ENCODE results near the gene PSMC4. TPM values are rescaled to one million over a fixed set of nuclear protein-coding genes. Genes with fewer than 3 reads are reported as not detected.

Gene PSMC4
- total RNA-seq, 2 donors from 2014 or later: 86.1 to 129 TPM

DNA sequence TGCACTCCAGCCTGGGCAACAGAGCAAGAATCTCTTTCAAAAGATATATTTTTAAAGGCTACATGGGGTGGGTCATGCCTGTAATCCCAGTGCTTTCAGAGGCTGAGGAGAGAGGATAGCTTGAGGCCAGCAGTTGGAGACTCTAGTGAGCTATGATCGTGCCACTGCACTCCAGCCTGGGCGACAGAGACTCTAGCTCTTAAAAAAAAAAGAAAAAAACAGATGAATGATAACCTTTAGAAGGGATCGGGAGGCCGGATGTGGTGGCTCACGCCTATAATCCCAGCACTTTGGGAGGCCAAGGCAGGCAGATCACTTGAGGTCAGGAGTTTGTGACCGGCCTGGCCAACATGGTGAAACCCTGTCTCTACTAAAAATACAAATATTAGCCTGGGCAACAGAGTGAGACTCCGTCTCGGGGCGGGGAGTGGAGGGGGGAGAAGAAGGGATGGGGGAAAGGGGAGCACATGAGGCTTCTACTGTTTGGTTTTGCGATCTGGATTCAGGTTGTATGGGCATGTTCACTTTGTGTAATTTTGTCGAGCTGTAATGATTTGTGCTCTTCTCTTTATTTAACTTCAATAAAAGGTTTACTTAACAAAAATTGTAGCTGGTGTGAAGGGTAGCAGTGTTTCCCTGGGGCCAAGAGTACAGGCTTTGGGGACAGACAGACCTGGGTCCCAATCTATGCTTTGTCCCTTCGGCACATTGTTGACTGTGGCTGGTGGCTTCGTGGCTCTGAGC is 1.1 kb upstream of the PSMC4 start:
- intact Hi-C loops (cut with DNase I): loop anchor here (2.0 to 5.0 kb wide), 2 partner anchors 123 to 177 kb away; partner anchors contain the start of gene FBL
- Histone ChIP-seq H3K36me3 (peaks cover 4 to 10% of the 10 kb centered on the region in 2 donors), H3K27ac (peak overlapping the region; percentile 90 to 91), H3K4me1 (replicated peaks) (peaks cover 8% of the 10 kb centered on the region), H3K27me3 (replicated peaks; ENCODE audit: insufficient read depth) (no peaks in the 10 kb centered on the region), H3K9me3 (no peaks in the 10 kb centered on the region), H3K4me3 (peak overlapping the region; percentile 58 to 62)
- 49% methylated on average over 13 of the region's 13 CpGs for WGBS
- no peak for DNase-seq (ENCODE audit: low spot score)
- TF ChIP-seq POLR2A (IDR thresholded peaks at IDR 0.05): no peak
- TF ChIP-seq POLR2AphosphoS5 (IDR thresholded peaks at IDR 0.05): no peak
- no peak for TF ChIP-seq CTCF (IDR thresholded peaks at IDR 0.05)

GRCh38 chr19:39970425-39970674 is 615 bp upstream of the PSMC4 start:
- peak overlapping the region; percentile 90 to 91 for H3K27ac ChIP-seq
- WGBS: 2% methylated on average over 11 of the region's 11 CpGs
- no peak for DNase-seq (ENCODE audit: low spot score)
- intact Hi-C loops (cut with DNase I): loop anchor here (2.0 to 5.0 kb wide), 2 partner anchors 123 to 178 kb away; partner anchors contain the start of gene FBL
- peak overlapping the region; percentile 58 to 62 for H3K4me3 ChIP-seq
- no peaks in the 10 kb centered on the region for H3K9me3 ChIP-seq
- peaks cover 8% of the 10 kb centered on the region for H3K4me1 ChIP-seq (replicated peaks)
- H3K36me3 ChIP-seq: peaks cover 4 to 10% of the 10 kb centered on the region in 2 donors
- TF ChIP-seq POLR2A (IDR thresholded peaks at IDR 0.05): no peak
- no peak for TF ChIP-seq POLR2AphosphoS5 (IDR thresholded peaks at IDR 0.05)
- TF ChIP-seq CTCF (IDR thresholded peaks at IDR 0.05): no peak
- no peaks in the 10 kb centered on the region for H3K27me3 ChIP-seq (replicated peaks; ENCODE audit: insufficient read depth)

DNA sequence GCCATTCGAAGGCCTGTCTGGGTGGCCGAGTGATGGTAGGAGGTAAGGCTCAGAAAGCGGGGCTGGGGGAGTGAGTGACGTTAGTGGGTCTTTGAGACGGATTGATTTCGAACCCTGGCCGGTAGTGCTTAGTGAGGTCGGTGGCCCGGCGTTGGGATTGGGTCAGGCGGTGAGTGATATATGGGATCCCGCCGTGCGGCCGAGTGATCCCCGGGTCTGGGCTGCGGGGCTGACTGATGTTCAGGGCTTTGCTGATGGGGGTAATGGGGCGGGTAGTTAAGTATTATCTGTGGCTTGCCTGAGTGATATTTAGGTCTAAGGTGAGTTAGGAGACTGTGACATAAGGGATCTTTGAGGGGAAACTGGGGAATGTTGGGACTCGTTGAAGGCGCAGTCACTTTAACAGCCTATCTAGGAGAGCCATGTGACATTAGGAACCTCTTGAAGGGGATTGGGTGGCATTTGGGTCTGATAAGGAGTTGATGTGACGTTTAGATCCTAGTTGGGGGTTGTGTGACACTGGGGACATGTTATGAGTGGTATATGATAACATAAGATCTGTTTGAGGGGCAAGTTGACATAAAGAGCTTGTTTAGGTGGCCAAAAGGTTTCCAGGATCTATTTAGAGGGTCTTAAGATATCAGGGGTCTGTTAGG is 543 bp downstream of the PSMC4 start:
- no peak for DNase-seq (ENCODE audit: low spot score)

DNA sequence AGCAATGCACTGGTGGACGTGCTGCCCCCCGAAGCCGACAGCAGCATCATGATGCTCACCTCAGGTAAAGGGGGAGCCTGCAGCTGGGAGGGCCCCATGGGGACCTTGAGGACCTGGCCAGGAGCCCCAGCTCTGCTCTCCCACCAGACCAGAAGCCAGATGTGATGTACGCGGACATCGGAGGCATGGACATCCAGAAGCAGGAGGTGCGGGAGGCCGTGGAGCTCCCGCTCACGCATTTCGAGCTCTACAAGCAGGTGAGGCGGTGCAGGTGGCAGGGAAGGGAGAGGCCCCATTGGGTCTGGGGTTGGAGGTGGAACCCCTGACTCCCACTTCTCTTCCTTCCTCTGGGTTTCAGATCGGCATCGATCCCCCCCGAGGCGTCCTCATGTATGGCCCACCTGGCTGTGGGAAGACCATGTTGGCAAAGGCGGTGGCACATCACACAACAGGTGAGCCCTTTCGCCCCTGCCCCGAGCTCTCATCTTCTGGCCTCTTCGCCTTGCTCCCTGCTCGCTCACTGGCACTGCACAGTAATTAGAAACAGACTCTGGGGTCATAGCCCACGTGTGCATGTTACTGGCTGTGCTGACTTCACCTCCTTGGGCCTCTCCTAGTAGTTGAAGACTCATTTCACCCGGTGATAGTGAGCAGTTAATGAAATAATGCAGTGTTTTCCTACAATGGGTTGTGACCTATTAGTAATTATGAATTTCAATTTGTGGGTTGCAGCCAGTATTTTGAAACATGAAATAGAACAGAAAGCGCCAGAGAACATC is 3.6 kb downstream of the PSMC4 start:
- Histone ChIP-seq H3K27me3 (replicated peaks; ENCODE audit: insufficient read depth) (no peaks in the 10 kb centered on the region), H3K27ac (no peak overlapping the region), H3K4me3 (no peak overlapping the region), H3K36me3 (peaks cover 10% of the 10 kb centered on the region in 2 donors), H3K9me3 (no peaks in the 10 kb centered on the region), H3K4me1 (replicated peaks) (peaks cover 8% of the 10 kb centered on the region)
- WGBS: 91% methylated on average over 24 of the region's 24 CpGs
- no peak for DNase-seq (ENCODE audit: low spot score)
- intact Hi-C loops (cut with DNase I): loop anchor here (5.0 kb wide), 1 partner anchor 127 kb away; the partner anchor contains the start of gene FBL
- TF ChIP-seq POLR2AphosphoS5 (IDR thresholded peaks at IDR 0.05): no peak
- no peak for TF ChIP-seq CTCF (IDR thresholded peaks at IDR 0.05)
- no peak for TF ChIP-seq POLR2A (IDR thresholded peaks at IDR 0.05)

More for the DNA sequence above, 543 bp downstream of the PSMC4 start:
- peak overlapping the region; percentile 58 to 62 for H3K4me3 ChIP-seq
- H3K27me3 ChIP-seq (replicated peaks; ENCODE audit: insufficient read depth): no peaks in the 10 kb centered on the region
- intact Hi-C loops (cut with DNase I): loop anchor here (2.0 to 5.0 kb wide), 2 partner anchors 124 to 179 kb away; partner anchors contain the start of gene FBL
- no peaks in the 10 kb centered on the region for H3K9me3 ChIP-seq
- TF ChIP-seq POLR2A (IDR thresholded peaks at IDR 0.05): no peak
- H3K4me1 ChIP-seq (replicated peaks): peaks cover 8% of the 10 kb centered on the region
- 2% methylated on average over 21 of the region's 21 CpGs for WGBS
- H3K27ac ChIP-seq: peak overlapping the region; percentile 90 to 91
- peaks cover 4 to 10% of the 10 kb centered on the region in 2 donors for H3K36me3 ChIP-seq

GRCh38 chr19:39982883-39983282 is 11.9 kb downstream of the PSMC4 start:
- Histone ChIP-seq H3K4me3 (no peak overlapping the region), H3K36me3 (peaks cover 5 to 6% of the 10 kb centered on the region in 2 donors), H3K27ac (no peak overlapping the region), H3K27me3 (replicated peaks; ENCODE audit: insufficient read depth) (no peaks in the 10 kb centered on the region), H3K4me1 (replicated peaks) (no peaks in the 10 kb centered on the region), H3K9me3 (no peaks in the 10 kb centered on the region)
- no peak for DNase-seq (ENCODE audit: low spot score)
- no peak for TF ChIP-seq POLR2AphosphoS5 (IDR thresholded peaks at IDR 0.05)
- TF ChIP-seq CTCF (IDR thresholded peaks at IDR 0.05): no peak
- TF ChIP-seq POLR2A (IDR thresholded peaks at IDR 0.05): no peak
- 96% methylated on average over 1 of the region's 1 CpG for WGBS
- intact Hi-C loops (cut with DNase I): no loop called here
